ENCODE measurements around the gene CCDC158.
A peak's percentile ranks its signal among the peaks of the same experiment; 100 is the strongest.
"Not testable (repeated sequence)": the region's sequence is repeated elsewhere in the genome, so short reads cannot be mapped to it uniquely, and the experiment has no call there.

Gene CCDC158

GRCh38 chr4:76420762-76421581, at the start of gene CCDC158:
CCDC158 (minus strand) TSS chr4:76421141; CDS start chr4:76403207, 17,934 bp downstream.
- no peak for DNase-seq

GRCh38 chr4:76470532-76470931, 49.6 kb upstream of the CCDC158 start:
- DNase-seq, result no peak

GRCh38 chr4:76470064-76470463, 49.1 kb upstream of the CCDC158 start:
- DNase-seq, result no peak

GRCh38 chr4:76463568-76463967, 42.6 kb upstream of the CCDC158 start:
- DNase-seq, result no peak

GRCh38 chr4:76459291-76459723, 38.4 kb upstream of the CCDC158 start:
- DNase-seq, result no peak

- no peak for DNase-seq
Observed at GRCh38 chr4:76458825-76459224, 37.9 kb upstream of the CCDC158 start.

GRCh38 chr4:76458297-76458696, 37.4 kb upstream of the CCDC158 start:
- no peak for DNase-seq

- DNase-seq, result no peak
Observed at GRCh38 chr4:76457885-76458284, 36.9 kb upstream of the CCDC158 start.

- not testable (repeated sequence) for DNase-seq
Observed at GRCh38 chr4:76454073-76454472, 33.1 kb upstream of the CCDC158 start.

GRCh38 chr4:76453232-76453631, 32.3 kb upstream of the CCDC158 start:
- no peak for DNase-seq

GRCh38 chr4:76449833-76450232, 28.9 kb upstream of the CCDC158 start:
- no peak for DNase-seq

GRCh38 chr4:76449362-76449767, 28.4 kb upstream of the CCDC158 start:
- no peak for DNase-seq

GRCh38 chr4:76448211-76448610, 27.3 kb upstream of the CCDC158 start:
- no peak for DNase-seq

GRCh38 chr4:76447393-76447851, 26.5 kb upstream of the CCDC158 start:
- DNase-seq, result no peak

GRCh38 chr4:76445911-76446310, 25.0 kb upstream of the CCDC158 start:
- DNase-seq, result no peak

- no peak for DNase-seq
Observed at GRCh38 chr4:76443376-76443775, 22.4 kb upstream of the CCDC158 start.

- no peak for DNase-seq
Observed at GRCh38 chr4:76442807-76443206, 21.9 kb upstream of the CCDC158 start.

GRCh38 chr4:76441881-76442280, 20.9 kb upstream of the CCDC158 start:
- DNase-seq, result no peak

GRCh38 chr4:76439491-76439890, 18.6 kb upstream of the CCDC158 start:
- no peak for DNase-seq

- no peak for DNase-seq
Observed at GRCh38 chr4:76435528-76436319, 14.8 kb upstream of the CCDC158 start.

GRCh38 chr4:76434901-76435527, 14.1 kb upstream of the CCDC158 start, which contains the start of gene SHROOM3:
SHROOM3 (plus strand) TSS chr4:76435229; CDS start chr4:76436053, 824 bp downstream.
- peak; percentile 60 for DNase-seq

GRCh38 chr4:76430519-76431388, 9.8 kb upstream of the CCDC158 start:
- no peak for DNase-seq

Measured in DMS79 (cell line).